GM19099 (cell line): ENCODE data around the gene PLVAP.
A peak's percentile ranks its signal among the peaks of the same experiment; 100 is the strongest.

Experiments
- POLR2A ChIP-seq: IDR thresholded peaks from 3 replicates; pipeline ENCODE4 v1.6.1; 2011; ENCODE audit warnings: low read depth; ENCODE audit not compliant: insufficient read length; ENCODE audit errors: extremely low read depth

The PLVAP gene

GRCh38 chr19:17311455-17312188 lies 65.5 kb downstream of the PLVAP start:
- TF ChIP-seq POLR2A: no peak

- no peak for TF ChIP-seq POLR2A
These were observed 67.1 kb downstream of the PLVAP start for GRCh38 chr19:17309965-17310461.

GRCh38 chr19:17309198-17309964 lies 67.8 kb downstream of the PLVAP start, which contains the start of gene DDA1:
Gene DDA1, plus strand, starts transcription at chr19:17309563. Its CDS starts 92 bp downstream, at chr19:17309655.
- peak; percentile 74 for TF ChIP-seq POLR2A

GRCh38 chr19:17307876-17308377 lies 69.2 kb downstream of the PLVAP start:
- no peak for TF ChIP-seq POLR2A

- no peak for TF ChIP-seq POLR2A
These were observed 70.8 kb downstream of the PLVAP start for GRCh38 chr19:17306285-17306714.

GRCh38 chr19:17305517-17306284 lies 71.4 kb downstream of the PLVAP start, which contains the start of gene MRPL34:
Gene MRPL34, plus strand, starts transcription at chr19:17305872. Its CDS starts 21 bp downstream, at chr19:17305893.
- peak; percentile 72 for TF ChIP-seq POLR2A

- no peak for TF ChIP-seq POLR2A
These were observed 72.0 kb downstream of the PLVAP start for GRCh38 chr19:17305216-17305516.

- no peak for TF ChIP-seq POLR2A
These were observed 72.5 kb downstream of the PLVAP start for GRCh38 chr19:17304386-17305215.

- TF ChIP-seq POLR2A: no peak
These were observed 73.2 kb downstream of the PLVAP start for GRCh38 chr19:17303940-17304267.

GRCh38 chr19:17303167-17303939 lies 73.8 kb downstream of the PLVAP start, which contains the start of gene ABHD8:
Gene ABHD8, minus strand, starts transcription at chr19:17303425. Its CDS starts 1,809 bp downstream, at chr19:17301616.
- TF ChIP-seq POLR2A: peak; percentile 59

- TF ChIP-seq POLR2A: no peak
These were observed 74.6 kb downstream of the PLVAP start for GRCh38 chr19:17302391-17303166.
